HG03378 (cell line): Measurements from ENCODE around the gene ZKSCAN8.

ENCODE experiments used
- ATAC-seq: cut with Tn5 transposase; IDR thresholded peaks from one replicate; pipeline ENCODE4 v1.9.1; 2021; ENCODE audit warnings: mild to moderate bottlenecking, moderate library complexity; ENCODE audit not compliant: unreplicated experiment

ZKSCAN8 gene

DNA sequence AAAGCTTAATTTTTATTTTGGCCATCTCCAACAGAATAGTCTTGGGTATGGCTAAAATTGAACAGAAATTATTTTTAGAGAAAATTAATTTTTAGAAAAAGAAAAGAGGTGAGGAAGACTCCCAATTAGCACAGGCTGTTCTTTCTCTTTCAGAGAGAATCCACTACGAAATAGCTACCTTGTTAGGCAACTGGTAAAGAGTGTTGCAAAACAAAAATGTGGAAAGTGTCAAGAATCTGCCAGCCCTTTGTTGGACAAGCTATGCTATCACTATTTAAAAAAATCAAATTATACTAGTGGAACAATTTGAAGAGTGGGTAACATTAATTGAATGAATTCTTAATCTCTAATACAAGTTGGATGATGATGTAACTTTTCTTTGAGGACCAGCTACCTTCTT, 64.2 kb downstream of the ZKSCAN8 start:
- no peak for ATAC-seq

GRCh38 chr6:28206527-28206926, 64.8 kb downstream of the ZKSCAN8 start:
- no peak for ATAC-seq

- ATAC-seq, result no peak
These were observed 65.3 kb downstream of the ZKSCAN8 start for GRCh38 chr6:28206928-28207509.

DNA sequence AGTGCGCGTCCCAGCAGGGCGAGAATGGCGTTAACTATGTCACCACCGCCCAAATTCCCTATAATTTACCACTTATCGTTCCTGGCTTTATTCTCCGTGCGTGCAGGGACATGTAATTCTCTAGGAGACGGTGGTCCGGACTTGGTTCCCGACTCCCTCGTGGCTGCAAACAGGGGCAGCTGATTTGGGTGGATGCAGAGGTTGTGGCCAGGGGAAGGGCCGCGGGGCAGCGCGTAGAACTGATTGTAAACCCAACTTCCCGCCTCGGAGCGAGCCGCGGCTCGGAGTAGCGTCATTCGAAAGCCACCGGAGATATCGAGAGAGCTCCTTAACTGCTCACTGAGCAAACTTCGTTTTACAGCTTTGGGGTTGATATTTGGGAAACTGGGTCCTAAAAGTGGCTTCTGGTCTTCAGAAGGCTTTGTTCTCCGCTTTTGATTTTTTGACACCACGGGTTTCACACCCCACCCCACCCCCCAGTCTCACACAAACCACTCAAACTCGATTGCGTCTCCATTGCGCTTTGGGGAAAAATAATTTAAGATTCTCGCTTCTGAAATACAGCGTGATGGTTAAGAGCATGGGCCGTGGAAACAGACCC, 65.9 kb downstream of the ZKSCAN8 start:
- no peak for ATAC-seq

DNA sequence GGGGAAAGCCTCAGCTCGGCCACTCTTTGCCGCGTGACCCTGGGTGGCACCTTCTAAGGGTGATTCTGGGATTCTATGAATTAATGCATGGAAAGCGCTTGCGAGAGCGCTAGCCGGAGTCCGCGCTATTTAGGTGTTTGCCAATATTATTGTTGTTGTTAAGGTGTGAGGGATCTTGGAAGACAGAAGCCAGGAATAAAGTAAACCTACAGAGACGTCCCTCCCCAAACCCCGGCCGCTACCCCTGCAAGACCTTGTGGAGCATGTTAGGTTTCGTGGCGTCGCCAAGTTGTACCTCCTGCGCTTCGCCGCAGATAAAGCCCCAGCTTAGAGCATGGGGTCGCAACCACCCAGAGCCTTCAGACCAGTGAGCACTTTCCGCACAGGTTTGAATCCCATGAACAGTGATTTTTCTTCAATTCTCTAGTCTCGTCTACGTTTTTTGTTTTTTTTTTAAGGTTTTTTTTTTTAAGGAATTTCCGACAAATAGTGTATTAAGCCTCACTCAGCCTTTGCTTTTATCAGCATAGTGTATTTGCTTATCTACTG, 66.5 kb downstream of the ZKSCAN8 start:
- ATAC-seq, result no peak
